Mesothelial cell of epicardium (in vitro differentiated cells): Measurements from ENCODE around the gene ECD. TPM values are rescaled to one million over a fixed set of nuclear protein-coding genes. Genes with fewer than 3 reads are reported as not detected.

ENCODE experiments used
- DNase-seq, 2 experiments: peaks; one replicate each; pipeline ENCODE4 v3.0.0; 2021; ENCODE audit warnings: low spot score in 2 of 2; ENCODE audit not compliant: unreplicated experiment in 2 of 2
- H3K27ac Mint-ChIP-seq: 2 replicates; pipeline ENCODE4 v1.8.0; 2021; ENCODE audit warnings: mixed read lengths
- H3K27me3 Mint-ChIP-seq: 2 replicates; pipeline ENCODE4 v1.8.0; 2021; ENCODE audit warnings: low read depth, mixed read lengths
- H3K36me3 Mint-ChIP-seq: 2 replicates; pipeline ENCODE4 v1.8.0; 2021; ENCODE audit warnings: mixed read lengths
- H3K4me1 Mint-ChIP-seq: 2 replicates; pipeline ENCODE4 v1.8.0; 2021; ENCODE audit warnings: mixed read lengths
- H3K4me3 Mint-ChIP-seq: 2 replicates; pipeline ENCODE4 v1.8.0; 2021; ENCODE audit warnings: mild to moderate bottlenecking, moderate library complexity, mixed read lengths
- H3K9me3 Mint-ChIP-seq: 2 replicates; pipeline ENCODE4 v1.8.0; 2021; ENCODE audit warnings: mixed read lengths
- total RNA-seq: library from RNA; stranded (reverse); gene quantifications from 3 replicates; pipeline ENCODE4 v1.2.1, GENCODE V29; 2021
- TF ChIP-seq, protein P1 (sequence below): fragments of 200-600 bp; sonication (generic); IDR thresholded peaks from one replicate; pipeline ENCODE4 v1.5.0; 2021; ENCODE audit warnings: antibody characterized with exemption; ENCODE audit not compliant: unreplicated experiment

Gene ECD
- total RNA-seq, 1 donor from 2014 or later = 31.4 TPM

DNA sequence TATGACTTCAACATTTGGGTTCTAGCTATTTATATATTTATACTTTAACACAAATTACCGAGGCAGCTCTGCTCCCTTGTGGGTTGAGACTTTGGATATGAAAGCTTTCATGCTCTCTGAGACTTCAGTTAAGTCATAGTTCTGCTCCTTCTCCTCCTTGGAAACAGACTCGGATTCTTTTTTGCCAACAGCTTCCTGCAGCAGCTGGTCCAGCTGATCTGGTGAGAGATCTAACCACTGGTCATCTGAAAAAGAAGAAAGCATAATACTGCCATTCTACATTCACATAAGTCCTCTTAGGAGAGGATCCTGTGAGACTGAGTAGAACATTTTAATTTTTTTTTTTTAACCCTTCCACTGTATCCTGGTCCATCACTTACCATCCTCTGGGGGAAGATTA, 28.6 kb downstream of the ECD start:
- no peaks in the 10 kb centered on the region for H3K4me1 Mint-ChIP-seq
- TF ChIP-seq, protein P1, sequence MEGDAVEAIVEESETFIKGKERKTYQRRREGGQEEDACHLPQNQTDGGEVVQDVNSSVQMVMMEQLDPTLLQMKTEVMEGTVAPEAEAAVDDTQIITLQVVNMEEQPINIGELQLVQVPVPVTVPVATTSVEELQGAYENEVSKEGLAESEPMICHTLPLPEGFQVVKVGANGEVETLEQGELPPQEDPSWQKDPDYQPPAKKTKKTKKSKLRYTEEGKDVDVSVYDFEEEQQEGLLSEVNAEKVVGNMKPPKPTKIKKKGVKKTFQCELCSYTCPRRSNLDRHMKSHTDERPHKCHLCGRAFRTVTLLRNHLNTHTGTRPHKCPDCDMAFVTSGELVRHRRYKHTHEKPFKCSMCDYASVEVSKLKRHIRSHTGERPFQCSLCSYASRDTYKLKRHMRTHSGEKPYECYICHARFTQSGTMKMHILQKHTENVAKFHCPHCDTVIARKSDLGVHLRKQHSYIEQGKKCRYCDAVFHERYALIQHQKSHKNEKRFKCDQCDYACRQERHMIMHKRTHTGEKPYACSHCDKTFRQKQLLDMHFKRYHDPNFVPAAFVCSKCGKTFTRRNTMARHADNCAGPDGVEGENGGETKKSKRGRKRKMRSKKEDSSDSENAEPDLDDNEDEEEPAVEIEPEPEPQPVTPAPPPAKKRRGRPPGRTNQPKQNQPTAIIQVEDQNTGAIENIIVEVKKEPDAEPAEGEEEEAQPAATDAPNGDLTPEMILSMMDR = no peak

GRCh38 chr10:73136627-73137026, 31.2 kb downstream of the ECD start:
- TF ChIP-seq, protein P1 = no peak
- Mint-ChIP-seq H3K4me3 (no peak overlapping the region), H3K36me3 (peaks cover 34% of the 10 kb centered on the region), H3K9me3 (no peaks in the 10 kb centered on the region), H3K4me1 (no peaks in the 10 kb centered on the region), H3K27me3 (no peaks in the 10 kb centered on the region), H3K27ac (no peak overlapping the region)
- no peak for DNase-seq

More for the DNA sequence above, 28.6 kb downstream of the ECD start:
- peaks cover 37% of the 10 kb centered on the region for H3K36me3 Mint-ChIP-seq
- H3K27ac Mint-ChIP-seq = no peak overlapping the region
- H3K27me3 Mint-ChIP-seq = no peaks in the 10 kb centered on the region
- DNase-seq = no peak
- H3K9me3 Mint-ChIP-seq = no peaks in the 10 kb centered on the region
- H3K4me3 Mint-ChIP-seq = no peak overlapping the region

GRCh38 chr10:73134727-73135126, 33.1 kb downstream of the ECD start:
- H3K36me3 Mint-ChIP-seq = peaks cover 38% of the 10 kb centered on the region
- H3K9me3 Mint-ChIP-seq = no peaks in the 10 kb centered on the region
- no peaks in the 10 kb centered on the region for H3K4me1 Mint-ChIP-seq
- H3K27me3 Mint-ChIP-seq = no peaks in the 10 kb centered on the region
- no peak overlapping the region for H3K27ac Mint-ChIP-seq
- no peak for DNase-seq
- TF ChIP-seq, protein P1 = no peak
- H3K4me3 Mint-ChIP-seq = no peak overlapping the region

DNA sequence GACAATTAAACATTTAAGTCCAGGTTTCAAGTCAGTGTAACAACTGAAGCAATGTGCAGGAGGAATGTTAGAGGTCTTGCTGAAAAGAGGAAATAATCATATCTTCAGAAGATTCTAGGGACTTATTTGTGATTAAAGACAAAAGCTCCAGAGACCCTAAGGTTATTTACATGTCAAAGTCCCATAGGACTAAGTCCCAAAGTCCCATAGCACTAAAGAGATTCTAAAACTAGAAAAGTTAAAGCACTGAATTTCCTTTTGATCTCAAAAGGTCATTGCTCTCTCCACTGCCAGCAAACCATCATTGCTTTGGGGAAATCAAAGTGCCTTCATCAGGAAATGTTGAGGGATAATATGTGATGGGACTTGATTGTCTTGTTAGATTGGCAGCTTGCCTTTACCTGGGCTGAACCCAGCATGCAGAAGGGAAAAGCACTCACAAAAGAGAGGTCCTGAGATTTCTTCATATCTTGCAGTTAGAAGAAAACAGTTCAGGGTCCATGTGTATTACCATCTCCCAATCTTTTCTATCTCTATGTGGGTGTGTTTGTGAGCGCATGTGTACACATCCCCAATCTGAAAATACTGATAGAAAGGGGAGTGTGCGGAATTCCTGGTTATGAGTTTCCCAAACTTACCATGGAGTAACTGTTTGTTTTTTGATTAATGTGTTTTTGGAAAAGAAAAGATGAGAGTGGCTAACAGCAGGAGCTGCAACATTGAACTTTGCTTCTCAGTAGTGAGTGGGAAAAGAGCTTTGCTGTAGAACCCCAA, 35.7 kb downstream of the ECD start:
- TF ChIP-seq, protein P1 = no peak
- H3K9me3 Mint-ChIP-seq = no peaks in the 10 kb centered on the region
- H3K36me3 Mint-ChIP-seq = peaks cover 35% of the 10 kb centered on the region
- H3K27ac Mint-ChIP-seq = no peak overlapping the region
- H3K4me1 Mint-ChIP-seq = no peaks in the 10 kb centered on the region
- no peak for DNase-seq
- no peaks in the 10 kb centered on the region for H3K27me3 Mint-ChIP-seq
- H3K4me3 Mint-ChIP-seq = no peak overlapping the region

DNA sequence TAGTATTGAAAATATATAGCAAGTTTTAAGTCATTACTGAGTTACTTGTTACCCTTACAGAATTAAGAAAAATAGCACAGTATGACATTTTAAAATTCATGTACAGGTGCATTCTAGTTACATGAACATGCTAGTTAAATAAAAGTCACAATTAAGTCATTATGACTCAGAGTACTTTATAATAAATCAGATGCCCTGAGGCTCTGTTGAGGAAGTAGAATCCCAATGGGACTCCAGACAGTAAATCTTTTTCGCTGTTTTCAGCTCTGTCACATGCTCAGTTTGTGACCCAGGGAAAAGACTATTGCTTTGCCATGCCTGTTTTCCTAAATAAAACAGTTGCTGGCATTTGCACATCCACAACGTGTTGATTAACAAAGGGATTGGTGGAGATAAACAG, 36.5 kb downstream of the ECD start:
- peaks cover 36% of the 10 kb centered on the region for H3K36me3 Mint-ChIP-seq
- no peak overlapping the region for H3K27ac Mint-ChIP-seq
- DNase-seq = no peak
- no peaks in the 10 kb centered on the region for H3K9me3 Mint-ChIP-seq
- TF ChIP-seq, protein P1 = no peak
- no peaks in the 10 kb centered on the region for H3K27me3 Mint-ChIP-seq
- no peaks in the 10 kb centered on the region for H3K4me1 Mint-ChIP-seq
- H3K4me3 Mint-ChIP-seq = no peak overlapping the region
